Measurements from ENCODE around the gene RADIL.

- TF ChIP-seq, protein P1, sequence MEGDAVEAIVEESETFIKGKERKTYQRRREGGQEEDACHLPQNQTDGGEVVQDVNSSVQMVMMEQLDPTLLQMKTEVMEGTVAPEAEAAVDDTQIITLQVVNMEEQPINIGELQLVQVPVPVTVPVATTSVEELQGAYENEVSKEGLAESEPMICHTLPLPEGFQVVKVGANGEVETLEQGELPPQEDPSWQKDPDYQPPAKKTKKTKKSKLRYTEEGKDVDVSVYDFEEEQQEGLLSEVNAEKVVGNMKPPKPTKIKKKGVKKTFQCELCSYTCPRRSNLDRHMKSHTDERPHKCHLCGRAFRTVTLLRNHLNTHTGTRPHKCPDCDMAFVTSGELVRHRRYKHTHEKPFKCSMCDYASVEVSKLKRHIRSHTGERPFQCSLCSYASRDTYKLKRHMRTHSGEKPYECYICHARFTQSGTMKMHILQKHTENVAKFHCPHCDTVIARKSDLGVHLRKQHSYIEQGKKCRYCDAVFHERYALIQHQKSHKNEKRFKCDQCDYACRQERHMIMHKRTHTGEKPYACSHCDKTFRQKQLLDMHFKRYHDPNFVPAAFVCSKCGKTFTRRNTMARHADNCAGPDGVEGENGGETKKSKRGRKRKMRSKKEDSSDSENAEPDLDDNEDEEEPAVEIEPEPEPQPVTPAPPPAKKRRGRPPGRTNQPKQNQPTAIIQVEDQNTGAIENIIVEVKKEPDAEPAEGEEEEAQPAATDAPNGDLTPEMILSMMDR (IDR thresholded peaks at IDR 0.05), result no peak
- no peak for TF ChIP-seq EP300 (IDR thresholded peaks at IDR 0.05)
- TF ChIP-seq POLR2A (IDR thresholded peaks at IDR 0.05), result no peak
These were observed 134.2 kb downstream of the RADIL start for GRCh38 chr7:4749363-4749762.
